Progenitor cell of endocrine pancreas (in vitro differentiated cells): ENCODE measurements around the gene IGF1R. TPM values are rescaled to one million over a fixed set of nuclear protein-coding genes. Genes with fewer than 3 reads are reported as not detected.

Experiments
- DNase-seq: peaks from one replicate; pipeline ENCODE4 v3.0.0; 2021; ENCODE audit warnings: low spot score; ENCODE audit not compliant: unreplicated experiment
- H3K27ac Mint-ChIP-seq: 2 replicates; pipeline ENCODE4 v1.8.0; 2021; ENCODE audit warnings: mild to moderate bottlenecking, moderate library complexity, mixed read lengths
- H3K27me3 Mint-ChIP-seq: 2 replicates; pipeline ENCODE4 v1.8.0; 2021; ENCODE audit warnings: mixed read lengths
- H3K36me3 Mint-ChIP-seq: 2 replicates; pipeline ENCODE4 v1.8.0; 2022; ENCODE audit warnings: mixed read lengths; ENCODE audit not compliant: insufficient read depth
- H3K4me1 Mint-ChIP-seq: 2 replicates; pipeline ENCODE4 v1.8.0; 2021; ENCODE audit warnings: low read depth, mixed read lengths
- H3K4me3 Mint-ChIP-seq: 2 replicates; pipeline ENCODE4 v1.8.0; 2021; ENCODE audit warnings: low read depth, mild to moderate bottlenecking, moderate library complexity, mixed read lengths
- H3K9me3 Mint-ChIP-seq: 2 replicates; pipeline ENCODE4 v1.8.0; 2021; ENCODE audit warnings: low read depth, mixed read lengths
- CTCF ChIP-seq: fragments of 200-600 bp; sonication (generic); IDR thresholded peaks from one replicate; pipeline ENCODE4 v1.5.0; 2021; ENCODE audit warnings: antibody characterized with exemption, mild to moderate bottlenecking; ENCODE audit not compliant: unreplicated experiment
- total RNA-seq: library from RNA; stranded (reverse); gene quantifications from 2 replicates; pipeline ENCODE4 v1.2.1, GENCODE V29; 2021

Gene IGF1R
- total RNA-seq, 1 donor from 2014 or later = 106 TPM

DNA sequence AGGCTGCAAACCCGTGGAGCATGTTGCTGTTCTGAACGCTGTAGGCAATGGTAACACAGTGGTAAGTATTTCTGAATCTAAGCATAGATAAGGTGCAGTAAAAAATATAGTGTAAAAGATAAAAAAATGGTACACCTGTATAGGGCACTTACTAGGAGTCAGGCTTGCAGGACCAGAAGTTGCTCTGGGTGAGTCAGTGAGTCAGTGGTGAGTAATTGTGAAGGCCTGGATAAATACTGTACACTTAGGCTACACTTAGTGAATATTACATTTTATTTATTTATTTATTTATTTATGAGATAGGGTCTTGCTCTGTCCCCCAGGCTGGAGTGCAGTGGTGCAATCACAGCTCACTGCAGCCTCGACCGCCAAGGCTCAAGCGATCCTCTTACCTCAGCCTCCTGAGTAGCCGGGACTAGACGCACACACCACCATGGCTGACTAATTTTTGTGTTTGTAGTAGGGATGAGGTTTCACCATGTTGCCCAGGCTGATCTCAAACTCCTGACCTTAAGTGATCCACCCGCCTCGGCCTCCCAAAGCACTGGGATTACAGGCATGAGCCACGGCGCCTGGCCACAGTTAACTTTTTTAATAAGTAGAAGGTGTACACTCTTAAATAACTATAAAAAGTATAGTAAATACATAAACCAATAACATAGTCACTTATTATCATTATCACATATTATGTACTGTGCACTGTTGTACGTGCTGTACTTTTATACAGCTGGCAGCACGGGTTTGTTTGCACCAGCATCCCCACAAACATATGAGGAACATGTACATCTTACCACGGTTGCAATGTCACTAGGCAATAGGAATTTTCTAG, 155.1 kb downstream of the IGF1R start:
- no peak for DNase-seq
- TF ChIP-seq CTCF = no peak
- Mint-ChIP-seq H3K36me3 (no peaks in the 10 kb centered on the region), H3K9me3 (no peaks in the 10 kb centered on the region), H3K4me3 (no peak overlapping the region), H3K27me3 (no peaks in the 10 kb centered on the region), H3K27ac (no peak overlapping the region), H3K4me1 (peaks cover 48% of the 10 kb centered on the region)

- Mint-ChIP-seq H3K27ac (peak overlapping the region; percentile 26), H3K27me3 (no peaks in the 10 kb centered on the region), H3K9me3 (no peaks in the 10 kb centered on the region), H3K4me3 (no peak overlapping the region), H3K4me1 (peaks cover 46% of the 10 kb centered on the region), H3K36me3 (no peaks in the 10 kb centered on the region)
- no peak for DNase-seq
- peak; percentile 23 for TF ChIP-seq CTCF
Observed at GRCh38 chr15:98804057-98804380, 155.7 kb downstream of the IGF1R start.

GRCh38 chr15:98805434-98806274, 157.3 kb downstream of the IGF1R start:
- no peak overlapping the region for H3K4me3 Mint-ChIP-seq
- peak; percentile 47 for TF ChIP-seq CTCF
- peaks cover 31% of the 10 kb centered on the region for H3K4me1 Mint-ChIP-seq
- H3K9me3 Mint-ChIP-seq = no peaks in the 10 kb centered on the region
- H3K36me3 Mint-ChIP-seq = peaks cover 2% of the 10 kb centered on the region
- DNase-seq = no peak
- H3K27me3 Mint-ChIP-seq = no peaks in the 10 kb centered on the region
- peak overlapping the region; percentile 65 for H3K27ac Mint-ChIP-seq

GRCh38 chr15:98806275-98806895, 158.0 kb downstream of the IGF1R start:
- Mint-ChIP-seq H3K9me3 (no peaks in the 10 kb centered on the region), H3K36me3 (peaks cover 2% of the 10 kb centered on the region), H3K27me3 (no peaks in the 10 kb centered on the region), H3K4me1 (peaks cover 23% of the 10 kb centered on the region), H3K4me3 (no peak overlapping the region), H3K27ac (no peak overlapping the region)
- no peak for DNase-seq
- no peak for TF ChIP-seq CTCF

GRCh38 chr15:98807262-98807661, 158.9 kb downstream of the IGF1R start:
- Mint-ChIP-seq H3K4me1 (peaks cover 15% of the 10 kb centered on the region), H3K27me3 (no peaks in the 10 kb centered on the region), H3K27ac (no peak overlapping the region)

More at GRCh38 chr15:98807262-98807661, 158.9 kb downstream of the IGF1R start:
- Mint-ChIP-seq H3K4me3 (no peak overlapping the region), H3K36me3 (peaks cover 2% of the 10 kb centered on the region), H3K9me3 (no peaks in the 10 kb centered on the region)
- no peak for TF ChIP-seq CTCF
- DNase-seq = no peak
